Measurements from ENCODE around the gene MMP14. TPM values are rescaled to one million over a fixed set of nuclear protein-coding genes. Genes with fewer than 3 reads are reported as not detected.
A peak's percentile ranks its signal among the peaks of the same experiment; 100 is the strongest.

Gene MMP14
- total and polyA plus RNA-seq, 2 of the 8 experiments (the other 6 are each of a cell fraction or from before 2014, with no cell fraction given): 58.2 to 86.8 TPM

DNA sequence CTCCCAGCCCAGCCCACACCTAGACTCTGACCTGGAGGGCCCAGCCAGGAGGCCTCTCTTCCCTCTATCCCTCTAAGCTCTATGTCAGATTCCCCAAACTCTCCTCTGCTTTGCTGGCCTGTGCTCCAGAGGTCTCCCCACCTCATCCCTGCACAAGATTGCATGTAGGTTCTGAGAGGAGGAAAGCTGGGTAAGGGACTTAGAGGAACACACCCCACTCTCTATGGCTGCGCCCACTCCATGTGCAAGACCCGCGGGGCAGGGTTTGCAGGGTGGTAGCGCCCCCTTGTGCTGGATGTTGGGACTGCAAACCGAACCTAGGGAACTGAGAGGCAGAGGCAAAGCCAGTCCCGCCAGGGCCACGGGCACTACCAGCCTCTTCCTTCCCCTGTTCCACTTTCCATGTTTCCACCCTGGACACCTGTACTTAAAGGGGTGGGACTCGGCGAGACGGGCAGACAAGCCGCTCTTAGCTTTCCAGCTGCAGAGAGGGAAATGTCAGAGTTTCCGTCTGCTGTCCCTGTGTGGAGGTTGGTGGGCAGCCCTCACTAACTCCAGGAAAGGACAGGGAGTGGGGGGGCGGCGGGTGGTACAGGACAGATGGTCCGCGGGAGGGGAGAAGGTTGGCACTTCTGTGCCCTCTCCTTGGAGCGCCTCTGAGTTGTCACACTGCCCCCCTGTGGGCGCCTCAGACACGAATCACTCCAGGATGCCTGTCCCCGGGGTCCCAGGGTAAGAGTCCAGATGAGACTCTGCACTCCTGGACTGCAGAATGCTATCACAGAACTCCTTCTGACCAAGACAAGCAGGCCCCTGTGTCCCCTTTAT, 16.8 kb downstream of the MMP14 start (continued):
- TF ChIP-seq E2F6 (IDR thresholded peaks at IDR 0.05) (0 out of 2 replicates have a peak, but pooled peaks have one; percentile 15), SP4 (IDR thresholded peaks at IDR 0.05; ENCODE audit: low read length) (no peak), NANOG (IDR thresholded peaks at IDR 0.05; ENCODE audit: insufficient read depth, low read depth, low read length, poor library complexity, severe bottlenecking) (no peak), CBX5 (IDR thresholded peaks at IDR 0.05; ENCODE audit: low read depth, low read length) (no peak), TBP (IDR thresholded peaks at IDR 0.05; ENCODE audit: low read depth, low read length) (peak; percentile 58; the same call in 1 of the 2 replicates), HDAC2 (IDR thresholded peaks at IDR 0.05; ENCODE audit: borderline replicate concordance in 1 of 2, low read depth in 2 of 2, low read length in 2 of 2) (peak in 1 of 2 experiments; percentile 67; a peak in 1 of 4 replicates), SIN3A (conservative IDR thresholded peaks at IDR 0.05 in 1 of 2, IDR thresholded peaks at IDR 0.05 in 1 of 2; ENCODE audit: low read depth in 1 of 2, low read length in 2 of 2) (peak in 1 of 2 experiments; percentile 66; a peak in 1 of 4 replicates), BRCA1 (IDR thresholded peaks at IDR 0.05; ENCODE audit: low read depth, low read length) (no peak), CHD1 (IDR thresholded peaks at IDR 0.05; ENCODE audit: low read depth, low read length) (no peak), TEAD4 (IDR thresholded peaks at IDR 0.05; ENCODE audit: low read depth, low read length) (no peak), EZH2 (IDR thresholded peaks at IDR 0.05; ENCODE audit: low read depth, low read length, severe bottlenecking) (no peak)
- TF ChIP-seq, protein P1, sequence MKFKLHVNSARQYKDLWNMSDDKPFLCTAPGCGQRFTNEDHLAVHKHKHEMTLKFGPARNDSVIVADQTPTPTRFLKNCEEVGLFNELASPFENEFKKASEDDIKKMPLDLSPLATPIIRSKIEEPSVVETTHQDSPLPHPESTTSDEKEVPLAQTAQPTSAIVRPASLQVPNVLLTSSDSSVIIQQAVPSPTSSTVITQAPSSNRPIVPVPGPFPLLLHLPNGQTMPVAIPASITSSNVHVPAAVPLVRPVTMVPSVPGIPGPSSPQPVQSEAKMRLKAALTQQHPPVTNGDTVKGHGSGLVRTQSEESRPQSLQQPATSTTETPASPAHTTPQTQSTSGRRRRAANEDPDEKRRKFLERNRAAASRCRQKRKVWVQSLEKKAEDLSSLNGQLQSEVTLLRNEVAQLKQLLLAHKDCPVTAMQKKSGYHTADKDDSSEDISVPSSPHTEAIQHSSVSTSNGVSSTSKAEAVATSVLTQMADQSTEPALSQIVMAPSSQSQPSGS (IDR thresholded peaks at IDR 0.05; ENCODE audit: low read length): peak; percentile 45; the same call in 1 of the 2 replicates

All from H1 (cell line).